Ovary (tissue), 9 donors: ENCODE results near the gene VEPH1. TPM values are rescaled to one million over a fixed set of nuclear protein-coding genes. Genes with fewer than 3 reads are reported as not detected.

Experiments used
- DNase-seq, 5 donors: peaks; one replicate each; pipeline ENCODE4 v3.0.0-alpha.2; 2019 to 2020
- H3K27ac ChIP-seq, 2 donors: fragments of 200-600 bp; one replicate each; pipeline versions ENCODE4 v1.5.1 to v1.8.0; 2019 to 2022
- H3K27me3 ChIP-seq: fragments of 200-600 bp; one replicate; pipeline ENCODE4 v1.8.0; 2022
- H3K36me3 ChIP-seq: fragments of 200-600 bp; sonication (generic); one replicate; pipeline ENCODE4 v1.5.1; 2019
- H3K4me1 ChIP-seq: one replicate; pipeline ENCODE4 v1.8.1; 2013; ENCODE audit warnings: mild to moderate bottlenecking, moderate library complexity; ENCODE audit not compliant: insufficient read depth
- H3K4me3 ChIP-seq: fragments of 200-600 bp; sonication (generic); one replicate; pipeline ENCODE4 v1.5.1; 2017
- H3K9me3 ChIP-seq, 2 donors: fragments of 200-600 bp in 1 of 2; sonication (generic) in 1 of 2; one replicate each; pipeline versions ENCODE4 v1.5.1 to v1.8.1; 2013 to 2019; ENCODE audit warnings: mild to moderate bottlenecking in 1 of 2, moderate library complexity in 1 of 2
- CTCF ChIP-seq, 3 donors: fragments of 450-650 bp in 2 of 3; fragments of 200-600 bp in 1 of 3; IDR thresholded peaks; one replicate each; pipeline versions ENCODE4 v1.5.1 to v1.8.0; 2016 to 2022; ENCODE audit warnings: antibody characterized with exemption in 3 of 3, mild to moderate bottlenecking in 1 of 3
- EP300 ChIP-seq: sonication (generic); formaldehyde crosslinking; IDR thresholded peaks from one replicate; pipeline ENCODE4 v1.6.1; 2017; ENCODE audit warnings: antibody characterized with exemption
- POLR2A ChIP-seq: fragments of 450-650 bp; IDR thresholded peaks from one replicate; pipeline ENCODE4 v1.6.1; 2017; ENCODE audit warnings: antibody characterized with exemption, mild to moderate bottlenecking, moderate library complexity
- WGBS, 3 donors: extraction: QIAGEN DNeasy Blood & Tissue Kit in 1 of 3; methylation state at CpG; one replicate each; pipeline versions ENCODE4 v1.1.5 to v1.1.7; 2013 to 2017; 5-methylcytosine and 5-hydroxymethylcytosine counted together
- intact Hi-C, 4 donors: fragments of 100-400 bp; cut with DNase I; formaldehyde crosslinking; loops; one replicate each; pipeline versions ENCODE4 v1.11.0 to v1.15.1; 2022 to 2023
- polyA plus RNA-seq, 2 donors: library from polyadenylated mRNA; stranded (reverse); fragments of 200-250 nt in 1 of 2; fragments of 350-450 nt in 1 of 2; fragmentation: Illumina TruSeq in 1 of 2; extraction: RNeasy Lipid Tissue Mini Kit (QIAGEN cat#74804) in 1 of 2; gene quantifications; one replicate each; pipeline ENCODE4 v1.2.3, GENCODE V29; 2013 to 2014
- total RNA-seq, 7 donors: library from RNA; depleted of rRNA in 2 of 7; stranded (reverse); fragments of >200 nt in 2 of 7; fragmentation: NEBNext Ultra II Directional in 3 of 7; extraction: Animal tissue kit (Norgen Biotek cat#: 25700) in 3 of 7; gene quantifications; one replicate each; pipeline versions ENCODE4 v1.1.0 to v1.2.4, GENCODE V29; 2016 to 2023
- donor health status: DM: no; HTN: no; CAD: no; lungs with moderate emphysema.
- donor health status: DM: no; HTN: no; CAD: no.
- donor health status: Bipolar disorder and iron deficiency.
- donor health status: DM: yes; HTN: yes; CAD: no.
- donor health status: DM: no; HTN: no; CAD: no.
- donor health status: DM: yes; HTN: yes; CAD: no.

Gene VEPH1
- total and polyA plus RNA-seq, 9 donors = 0.23 to 4.6 (median 1.3) TPM; not detected in 1

DNA sequence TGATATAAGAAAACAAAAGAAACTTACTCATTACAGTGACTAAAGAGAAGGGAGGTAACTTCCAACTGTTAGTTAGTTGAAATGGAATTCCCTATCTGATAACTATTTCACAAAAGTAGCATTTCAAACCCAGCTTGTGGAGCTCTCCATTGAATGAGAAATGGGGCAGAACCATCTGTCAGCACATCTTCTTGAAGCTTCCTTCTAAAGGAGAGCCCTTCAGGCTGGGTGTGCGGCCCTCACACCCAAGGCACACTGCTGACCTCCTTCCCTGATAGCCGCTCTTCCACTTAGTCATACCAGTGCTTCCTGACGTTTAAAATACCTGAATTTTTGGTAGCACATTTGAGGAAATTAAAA lies 28.1 kb upstream of the VEPH1 start:
- no peaks in the 10 kb centered on the region for H3K36me3 ChIP-seq
- no peak overlapping the region for H3K27ac ChIP-seq
- WGBS, 3 donors = 75 to 85% (median 81%) methylated on average over 3 of the region's 3 CpGs
- no peak for DNase-seq
- H3K4me3 ChIP-seq = no peak overlapping the region
- intact Hi-C loops = no loop called here
- no peaks in the 10 kb centered on the region for H3K9me3 ChIP-seq
- TF ChIP-seq POLR2A (no peak), EP300 (no peak), CTCF (IDR thresholded peaks at IDR 0.05) (no peak)
- no peaks in the 10 kb centered on the region for H3K27me3 ChIP-seq
- H3K4me1 ChIP-seq = peaks cover 1% of the 10 kb centered on the region

- Histone ChIP-seq H3K36me3 (no peaks in the 10 kb centered on the region), H3K4me1 (peaks cover 1% of the 10 kb centered on the region), H3K4me3 (no peak overlapping the region), H3K9me3 (no peaks in the 10 kb centered on the region), H3K27ac (no peak overlapping the region), H3K27me3 (no peaks in the 10 kb centered on the region)
- TF ChIP-seq POLR2A (no peak), EP300 (no peak), CTCF (IDR thresholded peaks at IDR 0.05) (no peak)
- no peak for DNase-seq
- 76 to 86% (median 80%) methylated on average over 5 of the region's 5 CpGs for WGBS, 3 donors
- intact Hi-C loops = no loop called here
Measured at GRCh38 chr3:157530637-157531300, 27.6 kb upstream of the VEPH1 start.

DNA sequence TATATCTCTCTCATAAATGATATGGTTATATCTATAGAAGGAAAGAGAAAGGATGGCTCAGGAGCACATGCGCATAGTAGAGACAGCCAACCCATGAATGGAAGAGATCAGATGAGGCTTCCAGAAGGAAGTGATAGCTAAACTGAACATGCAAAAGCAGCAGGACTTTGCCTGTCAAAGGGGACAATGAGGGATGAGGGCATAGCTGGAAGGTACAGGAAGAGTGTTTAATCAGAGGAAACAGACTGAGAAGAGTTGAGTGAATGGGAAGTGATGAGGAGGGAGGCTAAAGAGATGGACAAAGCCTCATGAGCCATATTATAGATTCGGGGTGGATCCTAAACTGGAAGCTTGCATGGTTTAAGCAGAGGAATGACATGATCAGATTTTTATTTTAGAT lies 26.5 kb upstream of the VEPH1 start:
- no peaks in the 10 kb centered on the region for H3K9me3 ChIP-seq
- peaks cover 1% of the 10 kb centered on the region for H3K4me1 ChIP-seq
- 92 to 96% (median 93%) methylated on average over 2 of the region's 2 CpGs for WGBS, 3 donors
- no peak overlapping the region for H3K27ac ChIP-seq
- no peak overlapping the region for H3K4me3 ChIP-seq
- no peaks in the 10 kb centered on the region for H3K36me3 ChIP-seq
- no peaks in the 10 kb centered on the region for H3K27me3 ChIP-seq
- DNase-seq = no peak
- intact Hi-C loops = no loop called here
- TF ChIP-seq EP300 = no peak
- TF ChIP-seq CTCF (IDR thresholded peaks at IDR 0.05) = no peak
- TF ChIP-seq POLR2A = no peak

DNA sequence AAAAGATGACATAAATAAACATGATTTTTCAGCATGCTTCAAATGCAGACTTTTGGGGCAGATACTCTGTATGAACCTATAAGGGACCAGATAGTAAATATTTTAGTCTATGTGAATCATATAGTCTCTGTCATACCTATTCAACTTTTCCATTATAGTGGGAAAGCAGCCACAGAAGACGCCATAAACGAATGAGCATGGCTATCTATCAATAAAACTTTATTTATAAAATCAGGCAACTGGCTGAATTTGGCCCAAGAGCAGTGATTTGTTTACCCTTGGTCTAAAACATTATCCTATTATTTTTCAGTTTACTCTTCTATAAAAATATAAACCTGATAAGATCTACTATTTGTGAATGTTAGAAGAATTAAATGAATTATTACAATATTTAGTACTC lies 25.9 kb upstream of the VEPH1 start:
- Histone ChIP-seq H3K9me3 (no peaks in the 10 kb centered on the region), H3K27me3 (no peaks in the 10 kb centered on the region), H3K4me3 (no peak overlapping the region), H3K4me1 (peaks cover 1% of the 10 kb centered on the region), H3K27ac (no peak overlapping the region), H3K36me3 (no peaks in the 10 kb centered on the region)
- TF ChIP-seq EP300 (no peak), CTCF (IDR thresholded peaks at IDR 0.05) (no peak), POLR2A (no peak)
- no peak for DNase-seq
- intact Hi-C loops = no loop called here
- 94 to 95% (median 95%) methylated on average over 2 of the region's 2 CpGs for WGBS, 3 donors
